ENCODE data around the gene NDUFS8. TPM values are rescaled to one million over a fixed set of nuclear protein-coding genes. Genes with fewer than 3 reads are reported as not detected.

NDUFS8 gene
- total and polyA plus RNA-seq, 2 experiments from 2014 or later = 175 to 308 TPM

DNA sequence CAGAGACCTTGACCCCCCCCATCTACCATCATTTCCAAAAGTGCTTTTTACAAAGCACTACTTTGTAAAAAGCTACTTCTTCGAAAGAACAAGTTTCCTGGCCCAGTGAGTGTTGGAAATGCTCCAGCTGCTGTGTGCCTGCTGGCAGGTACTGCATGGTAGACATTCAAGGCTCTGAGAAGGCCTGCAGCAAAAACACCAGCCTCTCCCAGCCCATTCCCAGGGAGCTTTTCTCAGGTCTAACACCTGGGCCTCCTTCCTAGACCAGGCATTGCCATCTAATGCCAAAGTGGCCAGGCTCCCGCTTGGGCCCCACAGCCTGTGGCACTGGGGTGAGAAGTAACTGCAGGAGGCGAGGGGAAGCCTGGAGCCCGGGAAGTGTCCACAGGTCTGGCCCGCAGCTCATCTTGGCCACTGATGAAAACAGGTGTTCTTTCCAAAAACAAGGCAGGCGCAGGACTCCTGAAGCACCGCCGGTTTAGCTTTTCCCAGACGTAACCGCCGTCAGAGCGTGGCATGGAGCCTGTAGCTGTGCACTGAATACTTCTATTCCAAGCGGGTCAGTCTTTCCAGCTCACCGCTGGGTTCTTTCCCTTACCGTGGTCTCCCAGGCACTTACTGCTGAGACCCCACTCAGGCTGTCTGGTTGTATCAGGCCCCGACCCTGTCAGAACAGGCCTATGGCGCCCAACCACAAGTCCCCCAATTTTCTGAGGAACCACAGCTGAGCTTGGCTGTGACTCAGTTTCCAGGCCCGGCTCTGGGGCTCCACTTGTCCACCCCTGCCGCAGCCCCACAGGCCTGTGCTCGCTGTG lies 7.1 kb downstream of the NDUFS8 start:
- Histone ChIP-seq H2AFZ (no peak overlapping the region), H3K27ac (ENCODE audit: low read depth) (no peak overlapping the region), H4K20me1 (replicated peaks; ENCODE audit: insufficient read depth) (no peaks in the 10 kb centered on the region), H3F3A (replicated peaks; ENCODE audit: low read depth) (peaks cover 10% of the 10 kb centered on the region; the same call in 1 of the 2 replicates), H3K4me2 (no peak overlapping the region), H3K27me3 (ENCODE audit: insufficient read depth) (no peaks in the 10 kb centered on the region), H3K79me2 (replicated peaks; ENCODE audit: insufficient read depth) (no peaks in the 10 kb centered on the region), H3K4me3 (no peak overlapping the region), H3K36me3 (ENCODE audit: insufficient read depth) (peaks cover 6% of the 10 kb centered on the region; the same call in 1 of the 2 replicates), H3K9me2 (ENCODE audit: insufficient read depth) (no peaks in the 10 kb centered on the region), H3K4me1 (ENCODE audit: insufficient read depth) (peaks cover 18% of the 10 kb centered on the region)
- ATAC-seq (no peak), DNase-seq (ENCODE audit: low spot score) (no peak)
- H3K4me1 Mint-ChIP-seq = peaks cover 7% of the 10 kb centered on the region
- no peak overlapping the region; the same call in 1 of the 2 replicates for H3K27ac Mint-ChIP-seq
- H3K4me3 Mint-ChIP-seq = no peak overlapping the region
- peaks cover 11% of the 10 kb centered on the region for H3K36me3 Mint-ChIP-seq (ENCODE audit: low read depth)
- TF ChIP-seq JUNB (IDR thresholded peaks at IDR 0.05; ENCODE audit: unreplicated experiment) = no peak
- no peak for TF ChIP-seq POLR2AphosphoS5 (IDR thresholded peaks at IDR 0.05; ENCODE audit: low read depth)
- no peak for TF ChIP-seq EZH2phosphoT487 (IDR thresholded peaks at IDR 0.05; ENCODE audit: unreplicated experiment)
- no peak for TF ChIP-seq ZNF331 (CRISPR knock-in tag; IDR thresholded peaks at IDR 0.05; ENCODE audit: low read depth)
- TF ChIP-seq CREB1 (CRISPR knock-in tag; IDR thresholded peaks at IDR 0.05; ENCODE audit: low read depth) = no peak
- no peak for TF ChIP-seq STAT1 (IDR thresholded peaks at IDR 0.05; ENCODE audit: unreplicated experiment)
- H3K27me3 Mint-ChIP-seq (ENCODE audit: insufficient read depth, low read depth, poor library complexity) = peaks cover 14% of the 10 kb centered on the region
- no peaks in the 10 kb centered on the region for H3K9me3 Mint-ChIP-seq

DNA sequence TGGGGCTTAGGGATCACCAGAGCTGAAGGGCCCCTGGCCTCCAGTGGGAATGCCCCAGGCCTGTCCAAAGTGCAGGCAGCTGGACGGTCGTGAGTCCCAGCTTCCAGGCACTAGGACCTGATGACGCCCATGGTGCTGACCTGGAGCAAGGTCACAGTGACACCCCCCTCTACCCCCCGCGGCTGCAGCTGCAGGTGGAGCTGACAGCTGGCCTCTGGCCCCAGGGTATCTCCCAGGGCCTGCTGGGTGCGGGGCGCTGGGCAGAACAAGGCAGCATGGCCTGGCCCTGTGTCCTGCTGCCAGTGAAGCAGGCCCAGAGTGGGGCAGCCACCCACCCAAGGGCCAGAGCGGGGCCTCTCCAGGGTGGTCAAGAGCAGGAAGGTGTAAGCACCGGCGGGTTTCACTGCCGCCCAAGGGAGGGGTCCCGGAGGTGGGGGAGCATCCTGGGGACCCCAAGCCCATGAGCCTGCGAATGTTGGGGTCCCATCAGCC lies 7.8 kb downstream of the NDUFS8 start:
- Histone ChIP-seq H3K4me1 (ENCODE audit: insufficient read depth) (peaks cover 18% of the 10 kb centered on the region), H3K9me2 (ENCODE audit: insufficient read depth) (no peaks in the 10 kb centered on the region), H3K27me3 (ENCODE audit: insufficient read depth) (no peaks in the 10 kb centered on the region), H4K20me1 (replicated peaks; ENCODE audit: insufficient read depth) (no peaks in the 10 kb centered on the region), H3K4me2 (peak overlapping the region; percentile 90), H2AFZ (peak overlapping the region; percentile 86), H3K79me2 (replicated peaks; ENCODE audit: insufficient read depth) (no peaks in the 10 kb centered on the region), H3K4me3 (peak overlapping the region; percentile 66), H3K27ac (ENCODE audit: low read depth) (0 out of 2 replicates have a peak overlapping the region, but pooled peaks have one; percentile 14), H3K36me3 (ENCODE audit: insufficient read depth) (peaks cover 6% of the 10 kb centered on the region; the same call in 1 of the 2 replicates), H3F3A (replicated peaks; ENCODE audit: low read depth) (peaks cover 10% of the 10 kb centered on the region; the same call in 1 of the 2 replicates)
- H3K27ac Mint-ChIP-seq = no peak overlapping the region
- H3K36me3 Mint-ChIP-seq (ENCODE audit: low read depth) = peaks cover 11% of the 10 kb centered on the region
- peaks cover 7% of the 10 kb centered on the region for H3K4me1 Mint-ChIP-seq
- H3K9me3 Mint-ChIP-seq = no peaks in the 10 kb centered on the region
- peak overlapping the region; percentile 33; the same call in 2 of the 3 replicates for H3K4me3 Mint-ChIP-seq
- peaks cover 14% of the 10 kb centered on the region for H3K27me3 Mint-ChIP-seq (ENCODE audit: insufficient read depth, low read depth, poor library complexity)
- DNase-seq (ENCODE audit: low spot score) = no peak
- ATAC-seq = peak; percentile 6
- TF ChIP-seq JUNB (IDR thresholded peaks at IDR 0.05; ENCODE audit: unreplicated experiment) = no peak
- TF ChIP-seq, protein P1, sequence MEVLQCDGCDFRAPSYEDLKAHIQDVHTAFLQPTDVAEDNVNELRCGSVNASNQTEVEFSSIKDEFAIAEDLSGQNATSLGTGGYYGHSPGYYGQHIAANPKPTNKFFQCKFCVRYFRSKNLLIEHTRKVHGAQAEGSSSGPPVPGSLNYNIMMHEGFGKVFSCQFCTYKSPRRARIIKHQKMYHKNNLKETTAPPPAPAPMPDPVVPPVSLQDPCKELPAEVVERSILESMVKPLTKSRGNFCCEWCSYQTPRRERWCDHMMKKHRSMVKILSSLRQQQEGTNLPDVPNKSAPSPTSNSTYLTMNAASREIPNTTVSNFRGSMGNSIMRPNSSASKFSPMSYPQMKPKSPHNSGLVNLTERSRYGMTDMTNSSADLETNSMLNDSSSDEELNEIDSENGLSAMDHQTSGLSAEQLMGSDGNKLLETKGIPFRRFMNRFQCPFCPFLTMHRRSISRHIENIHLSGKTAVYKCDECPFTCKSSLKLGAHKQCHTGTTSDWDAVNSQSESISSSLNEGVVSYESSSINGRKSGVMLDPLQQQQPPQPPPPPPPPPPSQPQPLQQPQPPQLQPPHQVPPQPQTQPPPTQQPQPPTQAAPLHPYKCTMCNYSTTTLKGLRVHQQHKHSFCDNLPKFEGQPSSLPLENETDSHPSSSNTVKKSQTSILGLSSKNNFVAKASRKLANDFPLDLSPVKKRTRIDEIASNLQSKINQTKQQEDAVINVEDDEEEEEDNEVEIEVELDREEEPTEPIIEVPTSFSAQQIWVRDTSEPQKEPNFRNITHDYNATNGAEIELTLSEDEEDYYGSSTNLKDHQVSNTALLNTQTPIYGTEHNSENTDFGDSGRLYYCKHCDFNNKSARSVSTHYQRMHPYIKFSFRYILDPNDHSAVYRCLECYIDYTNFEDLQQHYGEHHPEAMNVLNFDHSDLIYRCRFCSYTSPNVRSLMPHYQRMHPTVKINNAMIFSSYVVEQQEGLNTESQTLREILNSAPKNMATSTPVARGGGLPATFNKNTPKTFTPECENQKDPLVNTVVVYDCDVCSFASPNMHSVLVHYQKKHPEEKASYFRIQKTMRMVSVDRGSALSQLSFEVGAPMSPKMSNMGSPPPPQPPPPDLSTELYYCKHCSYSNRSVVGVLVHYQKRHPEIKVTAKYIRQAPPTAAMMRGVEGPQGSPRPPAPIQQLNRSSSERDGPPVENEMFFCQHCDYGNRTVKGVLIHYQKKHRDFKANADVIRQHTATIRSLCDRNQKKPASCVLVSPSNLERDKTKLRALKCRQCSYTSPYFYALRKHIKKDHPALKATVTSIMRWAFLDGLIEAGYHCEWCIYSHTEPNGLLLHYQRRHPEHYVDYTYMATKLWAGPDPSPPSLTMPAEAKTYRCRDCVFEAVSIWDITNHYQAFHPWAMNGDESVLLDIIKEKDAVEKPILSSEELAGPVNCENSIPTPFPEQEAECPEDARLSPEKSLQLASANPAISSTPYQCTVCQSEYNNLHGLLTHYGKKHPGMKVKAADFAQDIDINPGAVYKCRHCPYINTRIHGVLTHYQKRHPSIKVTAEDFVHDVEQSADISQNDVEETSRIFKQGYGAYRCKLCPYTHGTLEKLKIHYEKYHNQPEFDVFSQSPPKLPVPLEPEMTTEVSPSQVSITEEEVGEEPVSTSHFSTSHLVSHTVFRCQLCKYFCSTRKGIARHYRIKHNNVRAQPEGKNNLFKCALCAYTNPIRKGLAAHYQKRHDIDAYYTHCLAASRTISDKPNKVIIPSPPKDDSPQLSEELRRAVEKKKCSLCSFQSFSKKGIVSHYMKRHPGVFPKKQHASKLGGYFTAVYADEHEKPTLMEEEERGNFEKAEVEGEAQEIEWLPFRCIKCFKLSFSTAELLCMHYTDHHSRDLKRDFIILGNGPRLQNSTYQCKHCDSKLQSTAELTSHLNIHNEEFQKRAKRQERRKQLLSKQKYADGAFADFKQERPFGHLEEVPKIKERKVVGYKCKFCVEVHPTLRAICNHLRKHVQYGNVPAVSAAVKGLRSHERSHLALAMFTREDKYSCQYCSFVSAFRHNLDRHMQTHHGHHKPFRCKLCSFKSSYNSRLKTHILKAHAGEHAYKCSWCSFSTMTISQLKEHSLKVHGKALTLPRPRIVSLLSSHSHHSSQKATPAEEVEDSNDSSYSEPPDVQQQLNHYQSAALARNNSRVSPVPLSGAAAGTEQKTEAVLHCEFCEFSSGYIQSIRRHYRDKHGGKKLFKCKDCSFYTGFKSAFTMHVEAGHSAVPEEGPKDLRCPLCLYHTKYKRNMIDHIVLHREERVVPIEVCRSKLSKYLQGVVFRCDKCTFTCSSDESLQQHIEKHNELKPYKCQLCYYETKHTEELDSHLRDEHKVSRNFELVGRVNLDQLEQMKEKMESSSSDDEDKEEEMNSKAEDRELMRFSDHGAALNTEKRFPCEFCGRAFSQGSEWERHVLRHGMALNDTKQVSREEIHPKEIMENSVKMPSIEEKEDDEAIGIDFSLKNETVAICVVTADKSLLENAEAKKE (CRISPR knock-in tag; IDR thresholded peaks at IDR 0.05) = no peak
- TF ChIP-seq, protein P2, sequence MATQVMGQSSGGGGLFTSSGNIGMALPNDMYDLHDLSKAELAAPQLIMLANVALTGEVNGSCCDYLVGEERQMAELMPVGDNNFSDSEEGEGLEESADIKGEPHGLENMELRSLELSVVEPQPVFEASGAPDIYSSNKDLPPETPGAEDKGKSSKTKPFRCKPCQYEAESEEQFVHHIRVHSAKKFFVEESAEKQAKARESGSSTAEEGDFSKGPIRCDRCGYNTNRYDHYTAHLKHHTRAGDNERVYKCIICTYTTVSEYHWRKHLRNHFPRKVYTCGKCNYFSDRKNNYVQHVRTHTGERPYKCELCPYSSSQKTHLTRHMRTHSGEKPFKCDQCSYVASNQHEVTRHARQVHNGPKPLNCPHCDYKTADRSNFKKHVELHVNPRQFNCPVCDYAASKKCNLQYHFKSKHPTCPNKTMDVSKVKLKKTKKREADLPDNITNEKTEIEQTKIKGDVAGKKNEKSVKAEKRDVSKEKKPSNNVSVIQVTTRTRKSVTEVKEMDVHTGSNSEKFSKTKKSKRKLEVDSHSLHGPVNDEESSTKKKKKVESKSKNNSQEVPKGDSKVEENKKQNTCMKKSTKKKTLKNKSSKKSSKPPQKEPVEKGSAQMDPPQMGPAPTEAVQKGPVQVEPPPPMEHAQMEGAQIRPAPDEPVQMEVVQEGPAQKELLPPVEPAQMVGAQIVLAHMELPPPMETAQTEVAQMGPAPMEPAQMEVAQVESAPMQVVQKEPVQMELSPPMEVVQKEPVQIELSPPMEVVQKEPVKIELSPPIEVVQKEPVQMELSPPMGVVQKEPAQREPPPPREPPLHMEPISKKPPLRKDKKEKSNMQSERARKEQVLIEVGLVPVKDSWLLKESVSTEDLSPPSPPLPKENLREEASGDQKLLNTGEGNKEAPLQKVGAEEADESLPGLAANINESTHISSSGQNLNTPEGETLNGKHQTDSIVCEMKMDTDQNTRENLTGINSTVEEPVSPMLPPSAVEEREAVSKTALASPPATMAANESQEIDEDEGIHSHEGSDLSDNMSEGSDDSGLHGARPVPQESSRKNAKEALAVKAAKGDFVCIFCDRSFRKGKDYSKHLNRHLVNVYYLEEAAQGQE (IDR thresholded peaks at IDR 0.05; ENCODE audit: unreplicated experiment) = no peak

Data from GM23338 (cell line).